Fibroblast of skin of abdomen (primary cell): Measurements from ENCODE around the gene ATP5MC2. TPM values are rescaled to one million over a fixed set of nuclear protein-coding genes. Genes with fewer than 3 reads are reported as not detected.
"Not testable (repeated sequence)": the region's sequence is repeated elsewhere in the genome, so short reads cannot be mapped to it uniquely, and the experiment has no call there.

Experiments used
- DNase-seq: peaks from one replicate; pipeline ENCODE4 v3.0.0-alpha.2; 2013
- polyA plus RNA-seq, 2 experiments: library from polyadenylated mRNA; unstranded; fragments of 120-200 nt; gene quantifications; one replicate each; pipeline ENCODE4 v1.2.1, GENCODE V29; 2013; ENCODE audit not compliant: insufficient read length in 2 of 2

The ATP5MC2 gene
- polyA plus RNA-seq (2013, experiment 1 of 2; ENCODE audit: insufficient read length): 443 TPM
- polyA plus RNA-seq (2013, experiment 2 of 2; ENCODE audit: insufficient read length): 422 TPM

DNA sequence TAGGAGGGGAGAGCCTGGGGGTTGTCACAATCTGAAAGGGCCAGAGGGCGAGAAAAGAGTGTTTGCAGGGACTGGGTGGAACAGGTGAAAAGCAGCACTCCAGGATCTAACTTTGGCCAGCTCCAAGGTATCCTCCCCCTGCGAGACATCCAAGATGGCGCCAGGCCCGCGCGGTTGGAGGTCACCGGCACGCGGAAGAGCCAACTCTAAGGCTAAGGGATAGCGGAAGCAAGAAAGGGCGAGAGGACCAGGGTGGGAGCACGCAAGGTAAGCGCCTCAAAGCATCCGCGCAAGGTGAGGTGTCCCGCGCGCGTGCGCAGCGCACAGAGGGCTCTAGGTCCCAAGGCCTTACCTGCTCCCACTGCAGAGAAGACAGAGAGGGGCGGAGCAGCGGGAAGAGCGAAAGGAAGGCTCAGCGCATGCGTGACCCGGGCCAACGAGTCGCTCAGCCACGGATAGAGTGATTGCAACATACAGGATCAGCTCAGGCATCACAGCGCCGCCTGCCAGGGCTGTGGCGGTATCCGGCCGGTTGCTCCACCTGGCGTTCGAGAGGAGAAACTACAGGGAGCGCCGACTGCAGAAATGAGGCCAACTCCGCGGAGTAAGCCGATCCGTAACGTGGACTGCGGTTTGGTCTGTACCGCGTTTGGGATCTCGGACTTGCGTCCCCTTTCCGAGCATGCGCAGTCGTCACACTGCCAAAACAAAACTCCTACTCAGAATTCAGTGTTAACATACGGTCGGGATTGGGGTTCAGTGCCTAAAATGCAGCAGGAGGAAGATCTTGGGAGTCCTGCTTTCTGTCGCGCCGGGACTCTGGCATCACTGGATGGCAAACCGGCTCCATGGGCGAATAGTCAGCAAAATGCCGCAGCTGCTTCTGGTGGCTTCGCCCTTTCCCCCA lies at the start of gene ATP5MC2:
TSS of gene ATP5MC2 (minus strand) at position 383 of the 907 bp plus-strand sequence. CDS start 3,469 bp downstream, outside the sequence.
- peak; percentile 99 for DNase-seq

GRCh38 chr12:53722450-53723041 lies 46.7 kb upstream of the ATP5MC2 start:
- no peak for DNase-seq

GRCh38 chr12:53720946-53721345 lies 45.1 kb upstream of the ATP5MC2 start:
- no peak for DNase-seq

DNA sequence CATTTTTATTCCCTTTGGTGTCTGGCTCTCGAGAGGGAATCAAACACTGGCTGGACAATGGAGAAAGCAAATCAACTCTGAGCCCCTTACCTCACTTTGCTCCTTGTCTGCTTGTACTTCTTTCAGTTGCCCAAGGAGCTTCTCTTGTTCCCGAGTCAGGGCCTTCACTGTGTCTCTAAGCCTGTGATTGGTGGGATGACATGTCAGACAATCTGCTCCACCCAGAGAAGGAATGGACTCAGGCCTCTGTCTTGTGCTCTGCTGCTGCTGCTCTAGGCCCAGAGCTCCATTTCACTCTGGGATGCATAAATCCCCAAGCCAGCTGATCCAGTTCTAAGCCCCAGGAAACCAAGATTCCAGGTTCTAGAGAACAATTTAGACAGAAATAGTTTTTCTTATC lies 43.8 kb upstream of the ATP5MC2 start:
- DNase-seq: no peak

DNA sequence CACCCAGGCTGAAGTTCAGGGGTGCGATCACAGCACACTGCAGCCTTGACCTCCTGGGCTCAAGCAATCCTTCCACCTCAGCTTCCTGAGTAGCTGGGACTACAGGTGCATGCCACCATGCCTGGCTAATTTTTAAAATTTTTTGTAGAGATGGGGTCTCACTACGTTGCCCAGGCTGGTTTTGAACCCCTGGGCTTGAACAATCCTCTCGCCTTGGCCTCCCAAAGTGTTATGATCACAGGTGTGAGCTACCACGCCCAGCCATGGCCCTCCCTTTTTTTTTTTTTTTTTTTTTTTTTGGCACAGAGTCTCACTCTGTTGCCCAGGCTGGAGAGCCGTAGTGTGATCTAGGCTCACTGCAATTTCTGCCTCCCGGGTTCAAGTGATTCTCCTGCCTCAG lies 42.7 kb upstream of the ATP5MC2 start:
- not testable (repeated sequence) for DNase-seq

- DNase-seq: no peak
These were observed 41.4 kb upstream of the ATP5MC2 start for GRCh38 chr12:53717319-53717718.

DNA sequence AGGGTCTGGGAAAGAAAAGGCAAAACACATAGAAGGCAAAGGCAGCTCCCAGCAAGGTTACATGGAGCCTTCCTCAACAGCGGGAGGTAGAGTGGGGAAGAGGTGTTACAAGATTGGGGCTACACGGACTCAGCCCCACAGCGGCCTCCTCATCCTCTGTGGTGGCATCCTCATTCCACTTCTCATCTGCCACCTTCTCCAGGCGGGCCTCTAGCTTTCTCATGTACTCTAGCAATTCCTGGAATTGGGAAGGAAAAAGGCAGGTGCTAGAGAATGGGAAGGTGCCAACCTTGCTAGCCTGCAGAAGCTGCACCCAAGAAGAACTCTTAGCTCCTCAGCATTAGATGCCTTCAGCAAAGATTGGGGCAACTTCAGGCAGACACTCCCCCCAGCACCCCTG lies 38.1 kb upstream of the ATP5MC2 start:
- DNase-seq: no peak

DNA sequence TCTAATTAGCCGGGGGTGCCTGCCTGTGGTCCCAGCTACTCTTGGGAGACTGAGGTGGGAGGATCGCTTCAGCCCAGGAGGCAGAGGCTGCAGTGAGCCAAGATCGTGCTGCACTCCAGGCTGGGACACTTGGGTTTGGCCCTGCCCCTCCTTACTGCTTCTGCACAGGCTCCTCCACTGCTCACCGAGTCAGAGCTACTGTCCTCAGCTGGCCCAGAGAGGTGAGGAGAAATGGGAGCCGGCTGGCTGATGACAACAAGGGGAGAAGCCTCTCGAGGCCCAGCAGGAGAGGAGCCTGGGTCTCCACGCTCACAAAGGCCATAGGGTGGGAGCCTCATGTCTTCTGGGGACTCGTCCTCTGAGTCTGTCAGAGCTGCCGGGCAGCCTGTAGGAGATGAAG lies 37.6 kb upstream of the ATP5MC2 start:
- no peak for DNase-seq

DNA sequence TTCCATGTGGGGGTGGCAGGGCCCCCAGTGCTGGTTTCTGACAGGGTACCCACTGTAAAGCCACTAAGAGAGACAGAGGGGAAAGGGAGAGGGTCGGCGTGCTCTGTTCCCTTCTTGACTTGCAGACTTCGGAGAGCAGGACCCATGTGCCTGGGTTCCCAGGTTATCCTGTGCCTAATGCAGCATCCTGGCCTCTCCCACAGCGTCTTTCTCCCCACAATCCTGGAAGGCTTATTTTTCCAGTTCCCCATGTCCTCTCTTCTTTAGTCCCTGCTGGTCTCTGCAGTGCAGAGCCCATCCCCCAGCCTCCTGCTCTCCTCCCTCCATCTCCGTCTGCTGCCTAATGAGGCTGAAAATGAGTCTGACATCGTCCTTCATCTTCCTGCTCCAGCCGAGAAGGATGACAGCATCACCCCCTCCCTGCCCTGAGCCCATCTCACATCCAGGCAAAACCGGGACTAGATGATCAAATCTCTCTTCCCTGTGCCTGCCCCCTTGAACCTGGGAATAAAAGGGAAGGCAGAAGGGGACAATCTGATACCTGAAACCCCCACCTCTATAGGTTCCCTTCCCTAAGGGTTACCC lies 36.3 kb upstream of the ATP5MC2 start:
- no peak for DNase-seq

- no peak for DNase-seq
These were observed 34.2 kb upstream of the ATP5MC2 start for GRCh38 chr12:53710091-53710490.

DNA sequence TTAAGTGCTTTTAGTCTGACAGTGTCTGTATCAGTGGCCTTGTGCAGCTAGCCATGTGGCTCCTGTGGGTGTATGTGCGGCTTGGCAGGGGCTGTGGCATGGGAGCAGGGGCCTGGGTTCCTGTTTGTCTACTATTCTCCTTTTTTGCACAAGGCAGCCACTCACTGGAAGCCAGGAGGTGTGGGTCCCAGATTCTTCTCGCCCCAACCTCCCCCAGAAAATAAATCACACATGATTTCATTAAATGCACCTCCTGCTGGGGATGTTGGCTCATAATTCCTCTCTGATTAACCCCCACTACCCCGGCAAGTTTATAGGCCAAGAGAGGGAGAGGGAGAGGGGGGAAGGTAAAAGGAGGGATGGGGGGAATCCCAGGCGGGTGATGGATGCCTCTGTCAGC lies 33.8 kb upstream of the ATP5MC2 start:
- no peak for DNase-seq

DNA sequence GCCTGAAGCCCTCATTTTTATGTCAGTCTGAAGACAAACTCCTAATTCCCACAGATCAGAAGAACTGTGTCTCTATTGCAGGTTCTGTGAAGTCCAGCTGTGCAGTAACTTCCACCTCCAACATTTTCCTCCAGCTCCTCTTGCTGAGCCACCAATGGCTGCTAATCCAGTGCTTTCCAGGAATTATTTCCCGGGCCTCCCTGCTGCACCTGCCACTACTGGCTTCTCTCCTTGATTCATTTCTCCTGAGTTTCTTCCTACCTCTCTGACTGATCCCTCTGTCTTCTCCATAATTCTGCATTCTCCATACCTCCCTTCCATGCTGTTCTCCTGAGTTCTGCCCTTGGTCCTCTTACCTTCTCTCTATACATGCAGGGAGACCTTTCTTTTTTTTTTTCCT lies 30.2 kb upstream of the ATP5MC2 start:
- no peak for DNase-seq

GRCh38 chr12:53703756-53704155 lies 27.9 kb upstream of the ATP5MC2 start:
- peak; percentile 73 for DNase-seq

DNA sequence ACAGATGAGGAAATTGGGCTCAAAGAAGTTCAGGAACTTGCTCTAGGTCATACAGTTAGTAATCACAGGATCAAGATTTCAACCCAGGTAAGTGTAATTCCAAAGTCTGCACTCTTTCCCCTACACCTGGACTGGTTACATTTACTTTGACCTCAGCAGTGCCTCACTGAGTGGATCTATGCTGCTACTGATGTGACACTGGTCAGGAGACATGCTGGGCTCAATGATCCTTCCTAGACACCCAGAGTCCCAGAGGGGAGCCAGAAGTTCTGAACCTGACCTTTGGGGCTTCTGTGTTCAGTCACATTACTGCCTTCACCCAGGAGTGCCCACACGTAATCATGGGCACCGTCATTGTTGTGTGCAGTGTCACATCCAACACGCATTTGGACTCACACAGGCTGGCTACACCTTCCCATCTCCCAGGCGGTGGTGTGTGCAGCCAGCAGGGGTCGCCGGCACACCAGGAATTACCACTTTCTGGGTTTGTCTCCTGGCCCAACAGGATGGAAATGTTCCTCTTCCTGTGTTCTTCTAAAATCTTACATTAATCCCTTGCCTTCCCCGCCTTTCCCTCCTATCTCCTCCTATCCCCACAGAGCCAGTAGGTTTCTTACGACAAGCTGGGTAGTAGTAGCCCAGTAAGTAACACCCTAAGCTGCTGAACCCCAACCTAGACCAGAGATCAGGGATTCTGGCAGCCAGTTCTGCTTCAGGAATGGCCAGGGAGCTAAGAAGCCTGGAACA lies 25.8 kb upstream of the ATP5MC2 start:
- DNase-seq: peak; percentile 65

DNA sequence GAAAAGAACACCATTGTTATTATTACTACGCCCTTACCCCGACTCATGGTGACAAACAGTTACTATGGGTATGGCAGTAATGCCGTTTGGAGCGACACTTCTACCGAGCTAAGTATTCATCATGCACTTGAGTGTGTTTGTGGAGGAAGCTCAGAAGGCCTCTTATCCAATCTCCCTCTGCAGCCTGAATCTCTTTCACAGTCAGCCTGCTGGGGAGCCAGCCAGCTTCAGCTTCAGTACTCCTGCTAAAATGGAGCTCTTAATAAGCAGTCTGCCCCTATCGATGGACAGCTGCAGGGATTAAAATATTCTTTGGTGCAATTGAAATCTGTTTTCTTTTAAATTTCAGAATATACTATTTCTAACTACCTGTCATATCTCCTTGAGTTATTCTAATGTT lies 24.7 kb upstream of the ATP5MC2 start:
- DNase-seq: no peak

- DNase-seq: peak; percentile 21
These were observed 23.8 kb upstream of the ATP5MC2 start for GRCh38 chr12:53699678-53700025.

- DNase-seq: peak; percentile 12
These were observed 23.2 kb upstream of the ATP5MC2 start for GRCh38 chr12:53698948-53699677.

- DNase-seq: no peak
These were observed 20.9 kb upstream of the ATP5MC2 start for GRCh38 chr12:53696655-53697331.

DNA sequence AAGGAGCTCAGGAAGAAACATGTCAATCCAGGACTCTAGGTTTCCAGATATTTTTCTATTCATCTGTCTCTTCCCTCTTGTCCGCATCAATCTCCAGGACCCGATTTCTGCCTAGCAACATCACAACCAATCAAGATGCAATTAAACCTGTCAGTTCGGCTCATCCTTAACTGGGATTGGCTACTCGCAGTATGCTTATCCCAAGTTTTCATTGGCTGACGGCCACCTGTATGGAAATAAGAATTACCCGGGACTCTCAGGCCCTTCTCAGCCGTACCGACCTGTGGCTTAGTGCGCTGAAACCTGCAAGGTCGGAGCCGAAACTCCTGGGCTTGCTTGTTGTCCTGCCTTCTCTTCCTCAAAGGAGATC lies 20.4 kb upstream of the ATP5MC2 start:
- DNase-seq: peak; percentile 70

DNA sequence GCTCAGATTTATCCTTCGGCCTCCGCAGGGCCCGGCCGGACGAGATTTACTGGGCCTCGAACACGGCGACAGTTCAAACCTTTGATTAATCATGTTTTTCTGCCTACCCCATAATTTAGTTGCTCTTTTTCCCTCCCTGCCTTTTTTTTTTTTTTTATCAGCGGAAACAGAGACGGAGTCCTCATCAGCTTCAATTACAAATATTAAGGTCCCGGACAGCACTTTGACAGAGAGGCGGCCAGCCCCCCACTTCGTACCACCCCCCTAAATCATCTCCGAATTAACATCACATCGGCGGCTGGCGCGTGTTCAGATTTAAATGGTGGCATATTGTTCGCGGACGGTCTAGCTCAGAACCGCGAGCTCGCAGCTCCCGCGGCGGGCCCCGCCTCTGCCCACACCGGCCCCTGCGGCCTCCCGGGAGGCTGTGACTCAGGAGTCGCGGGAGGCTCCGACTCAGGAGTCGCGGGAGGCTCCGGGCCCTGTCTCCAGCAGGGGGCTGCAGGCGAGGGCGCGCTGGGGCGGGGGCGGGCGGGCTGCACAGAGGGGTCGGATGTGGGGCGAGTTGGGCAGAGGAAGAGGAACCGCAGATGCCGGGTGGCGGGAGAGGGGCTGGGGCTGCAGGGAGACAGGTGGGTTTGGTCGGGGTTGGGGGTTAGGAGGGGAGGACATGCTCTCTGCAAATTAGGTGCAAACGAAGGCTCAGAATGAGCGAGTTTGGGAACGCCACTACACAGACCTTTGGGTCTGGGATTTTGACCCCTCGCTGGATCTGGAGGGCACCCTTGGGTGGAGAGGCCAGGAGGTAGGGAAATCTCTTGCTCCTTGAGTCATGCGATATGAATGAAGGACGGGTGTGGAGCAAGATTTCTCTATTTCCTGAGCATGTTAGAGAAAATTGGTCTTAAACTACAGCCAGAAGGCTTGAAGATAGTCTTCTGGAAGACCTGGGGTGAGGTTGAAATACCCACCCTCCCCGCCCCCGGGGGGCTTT lies 19.6 kb upstream of the ATP5MC2 start:
- peak; percentile 57 for DNase-seq
